IPS-11a (cell line): ENCODE measurements around the gene CCSER1.
"Not testable (repeated sequence)": the region's sequence is repeated elsewhere in the genome, so short reads cannot be mapped to it uniquely, and the experiment has no call there.

ENCODE experiments used
- H3K4me3 ChIP-seq: one replicate; pipeline ENCODE4 v1.5.1; 2013; ENCODE audit warnings: low read depth, low read length, control low read depth

The CCSER1 gene

GRCh38 chr4:90889171-90889570, 762.0 kb downstream of the CCSER1 start:
- H3K4me3 ChIP-seq = no peak overlapping the region

DNA sequence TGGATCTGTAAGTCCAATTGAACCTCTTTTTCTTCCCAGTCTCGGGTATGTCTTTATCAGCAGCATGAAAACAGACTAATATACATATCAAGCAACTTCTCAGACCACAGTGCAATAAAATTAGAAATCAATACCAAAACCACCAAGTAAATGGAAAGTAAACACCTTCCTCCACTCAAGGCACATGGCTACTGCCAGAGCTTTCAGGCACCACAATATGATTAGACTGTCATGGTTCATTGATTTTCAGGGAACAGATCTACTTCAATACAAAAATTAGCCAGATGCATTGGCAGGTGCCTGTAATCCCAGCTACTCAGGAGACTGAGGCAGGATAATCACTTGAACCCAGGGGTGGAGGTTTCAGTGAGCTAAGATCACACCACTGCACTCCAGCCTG, 776.2 kb downstream of the CCSER1 start:
- H3K4me3 ChIP-seq = not testable (repeated sequence)

GRCh38 chr4:90904021-90904420, 776.8 kb downstream of the CCSER1 start:
- no peak overlapping the region for H3K4me3 ChIP-seq

DNA sequence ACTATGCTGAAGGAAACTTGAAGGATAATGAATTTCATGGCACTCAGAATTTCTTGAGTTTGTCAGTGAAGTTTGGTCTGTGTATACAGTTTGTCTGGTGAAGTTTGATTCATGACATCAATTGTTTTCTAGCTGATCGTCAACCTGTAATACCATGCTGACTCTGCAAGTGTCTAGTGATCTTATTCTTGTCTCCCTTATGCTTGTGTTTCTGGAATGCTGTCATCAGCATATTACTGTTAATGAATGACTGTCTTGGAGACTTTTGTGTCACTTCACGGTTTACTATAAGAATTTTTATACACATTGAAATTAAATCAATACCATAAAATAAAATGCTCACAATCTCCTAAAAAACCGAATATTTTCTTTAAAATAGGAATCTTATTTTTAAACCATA, 779.0 kb downstream of the CCSER1 start:
- H3K4me3 ChIP-seq = no peak overlapping the region

DNA sequence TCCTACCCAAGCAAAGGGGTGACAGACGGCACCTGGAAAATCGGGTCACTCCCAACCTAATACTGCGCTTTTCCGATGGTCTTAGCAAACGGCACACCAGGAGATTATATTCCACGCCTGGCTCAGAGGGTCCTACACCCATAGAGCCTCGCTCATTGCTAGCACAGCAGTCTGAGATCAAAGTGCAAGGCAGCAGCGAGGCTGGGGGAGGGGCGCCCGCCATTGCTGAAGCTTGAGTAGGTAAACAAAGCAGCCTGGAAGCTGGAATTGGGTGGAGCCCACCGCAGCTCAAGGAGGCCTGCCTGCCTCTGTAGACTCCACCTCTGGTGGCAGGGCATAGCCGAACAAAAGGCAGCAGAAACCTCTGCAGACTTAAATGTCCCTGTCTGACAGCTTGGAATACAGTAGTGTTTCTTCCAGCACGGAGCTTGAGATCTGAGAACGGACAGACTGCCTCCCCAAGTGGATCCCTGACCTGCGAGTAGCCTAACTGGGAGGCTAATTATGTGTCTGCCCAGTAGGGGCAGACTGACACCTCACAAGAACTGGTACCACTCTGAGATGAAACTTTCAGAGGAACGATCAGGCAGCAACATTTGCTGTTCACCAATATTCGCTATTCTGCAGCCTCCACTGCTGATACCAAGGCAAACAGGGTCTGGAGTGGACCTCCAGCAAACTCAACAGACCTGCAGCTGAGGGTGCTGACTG, 784.7 kb downstream of the CCSER1 start:
- H3K4me3 ChIP-seq = not testable (repeated sequence)

DNA sequence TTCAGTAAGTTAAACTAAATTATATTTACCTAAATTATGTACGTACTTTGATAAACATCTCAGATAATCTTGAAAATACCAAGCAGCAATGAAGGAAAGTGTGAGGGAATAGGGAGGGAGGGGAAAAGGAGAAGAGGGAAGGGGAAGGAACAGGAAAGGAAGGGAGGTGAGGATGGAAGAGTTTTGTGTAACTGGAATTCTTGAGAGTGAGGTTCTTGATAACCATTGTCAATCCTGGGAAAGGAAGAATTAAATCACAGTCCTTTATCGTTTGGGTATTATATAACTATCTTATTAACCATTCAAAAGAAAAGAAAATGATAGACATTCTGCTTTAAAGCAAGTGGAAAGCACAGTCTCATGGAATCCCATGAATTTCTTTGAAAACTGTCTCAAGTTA, 795.0 kb downstream of the CCSER1 start:
- no peak overlapping the region for H3K4me3 ChIP-seq

- no peak overlapping the region for H3K4me3 ChIP-seq
Measured at GRCh38 chr4:90926957-90927356, 799.8 kb downstream of the CCSER1 start.

DNA sequence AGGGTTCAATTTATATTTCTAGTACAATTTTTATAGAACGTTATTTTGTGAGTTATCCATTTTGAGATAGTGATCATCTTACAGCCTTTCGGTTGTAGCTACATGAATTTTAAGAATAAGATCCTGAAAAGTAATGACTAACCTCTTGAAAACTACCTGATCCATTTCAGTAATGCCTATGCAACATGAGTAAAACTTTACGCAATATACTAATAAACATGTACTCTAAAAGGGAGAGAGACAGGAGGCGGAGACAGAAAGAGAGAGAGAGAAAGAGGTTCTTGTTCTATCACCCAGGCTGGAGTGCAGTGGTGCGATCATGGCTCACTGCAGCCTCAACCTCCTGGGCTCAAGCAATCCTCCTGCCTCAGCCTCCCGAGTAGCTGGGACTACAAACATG, 816.1 kb downstream of the CCSER1 start:
- no peak overlapping the region for H3K4me3 ChIP-seq

GRCh38 chr4:90946945-90947344, 819.8 kb downstream of the CCSER1 start:
- no peak overlapping the region for H3K4me3 ChIP-seq

GRCh38 chr4:90950385-90950841, 823.2 kb downstream of the CCSER1 start:
- no peak overlapping the region for H3K4me3 ChIP-seq

- H3K4me3 ChIP-seq = no peak overlapping the region
Measured at GRCh38 chr4:90951037-90951436, 823.8 kb downstream of the CCSER1 start.

DNA sequence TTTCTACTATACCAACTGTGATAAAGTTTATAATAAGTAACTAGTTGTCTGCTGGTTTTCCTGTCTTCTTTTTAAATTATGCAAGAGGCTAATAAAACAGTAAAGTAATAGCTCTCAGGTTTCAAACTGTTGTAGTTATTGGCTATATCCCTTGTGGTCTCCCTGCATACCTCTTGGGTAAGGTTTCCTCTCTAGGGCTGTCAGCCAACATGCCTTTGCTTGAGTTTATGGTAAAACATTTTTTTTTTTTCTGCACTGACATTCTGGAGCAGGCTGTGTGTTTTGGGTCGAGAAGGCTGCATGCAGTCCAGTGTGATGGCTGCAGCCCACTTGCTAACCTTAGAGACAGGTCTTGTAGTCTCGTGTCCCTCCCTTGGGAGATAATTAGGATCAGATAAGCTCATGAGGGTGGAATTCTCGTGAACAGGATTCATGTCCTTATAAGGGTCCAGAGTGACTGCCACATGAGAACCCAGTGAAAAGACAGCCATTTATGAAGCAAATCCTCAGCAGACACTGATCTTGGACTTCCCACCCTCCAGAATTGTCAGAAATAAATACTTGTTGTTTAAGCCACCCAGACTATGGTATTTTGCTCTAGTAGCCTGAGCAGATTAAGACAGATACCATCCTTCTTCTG, 831.2 kb downstream of the CCSER1 start:
- H3K4me3 ChIP-seq = no peak overlapping the region

- no peak overlapping the region for H3K4me3 ChIP-seq
Measured at GRCh38 chr4:90960433-90960832, 833.2 kb downstream of the CCSER1 start.

GRCh38 chr4:90960840-90961239, 833.6 kb downstream of the CCSER1 start:
- no peak overlapping the region for H3K4me3 ChIP-seq

GRCh38 chr4:90970021-90970420, 842.8 kb downstream of the CCSER1 start:
- H3K4me3 ChIP-seq = no peak overlapping the region

GRCh38 chr4:90977726-90978125, 850.5 kb downstream of the CCSER1 start:
- H3K4me3 ChIP-seq = no peak overlapping the region

GRCh38 chr4:90979556-90979955, 852.4 kb downstream of the CCSER1 start:
- no peak overlapping the region for H3K4me3 ChIP-seq

GRCh38 chr4:90982813-90983212, 855.6 kb downstream of the CCSER1 start:
- H3K4me3 ChIP-seq = no peak overlapping the region

- H3K4me3 ChIP-seq = no peak overlapping the region
Measured at GRCh38 chr4:90990284-90990683, 863.1 kb downstream of the CCSER1 start.

GRCh38 chr4:90992213-90992612, 865.0 kb downstream of the CCSER1 start:
- no peak overlapping the region for H3K4me3 ChIP-seq

DNA sequence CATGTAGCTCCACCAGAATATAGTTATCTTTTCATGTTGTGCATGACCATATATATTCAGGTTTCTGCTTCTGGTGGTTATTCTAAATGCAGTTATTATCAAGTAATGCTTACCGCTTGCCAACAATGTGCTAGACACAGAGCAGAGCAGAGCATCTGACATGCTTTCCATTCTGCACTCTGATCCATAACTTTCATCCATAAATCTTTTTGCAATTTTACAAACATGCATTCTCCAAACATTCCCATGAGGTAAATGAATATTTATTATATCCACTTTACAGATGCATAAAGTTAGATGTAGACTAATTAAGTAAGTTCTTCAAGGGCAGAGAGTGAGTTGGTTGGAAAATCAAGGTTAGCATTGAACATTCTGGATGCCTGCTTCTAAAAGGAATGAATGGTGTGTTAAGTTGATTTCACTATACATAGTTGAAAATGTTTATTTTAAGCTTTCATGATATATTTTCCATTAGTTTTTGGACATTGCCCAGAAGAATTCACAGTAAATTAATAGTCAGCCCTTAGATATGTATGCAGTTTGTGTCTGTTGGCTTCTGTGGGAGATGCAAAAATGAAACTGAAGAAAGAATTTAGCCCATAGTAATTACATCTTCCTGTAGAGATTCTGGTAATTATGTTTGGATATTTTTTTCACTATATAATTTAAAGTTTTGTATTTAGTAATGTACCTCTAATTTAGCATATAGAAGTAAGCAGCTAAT, 867.8 kb downstream of the CCSER1 start:
- no peak overlapping the region for H3K4me3 ChIP-seq

DNA sequence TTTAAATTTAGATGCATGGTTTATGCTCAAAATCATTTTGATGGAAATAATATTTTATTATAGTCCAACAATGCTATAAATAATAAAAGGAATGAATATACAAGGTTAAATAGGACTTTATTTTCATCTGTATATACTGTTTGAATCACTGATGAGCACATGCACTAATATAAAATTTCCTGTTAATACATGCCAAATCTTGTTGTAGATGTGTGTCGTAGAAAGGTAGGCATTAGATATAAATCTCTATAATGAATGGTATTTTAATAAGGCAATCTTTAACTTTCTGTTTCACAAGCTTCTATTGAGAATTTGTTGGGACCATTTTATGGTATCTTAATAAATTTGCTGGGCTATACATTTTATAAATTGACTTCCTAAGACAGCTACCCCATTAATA, 868.8 kb downstream of the CCSER1 start:
- H3K4me3 ChIP-seq = no peak overlapping the region
